G401 (cell line): Measurements from ENCODE around the gene ANKRD1. TPM values are rescaled to one million over a fixed set of nuclear protein-coding genes. Genes with fewer than 3 reads are reported as not detected.

ENCODE experiments used
- DNase-seq: peaks from one replicate; pipeline ENCODE4 v3.0.0-alpha.2; 2015; ENCODE audit warnings: low spot score
- in situ Hi-C: cut with HindIII; loops from 2 replicates; pipeline ENCODE4 v1.10.0; 2016; ENCODE audit warnings: low sequenced_read_pairs, mixed read lengths
- total RNA-seq: library from RNA; depleted of rRNA; stranded (reverse); fragments of >200 nt; shearing (Covaris generic); gene quantifications from 2 replicates; pipeline ENCODE4 v1.2.3, GENCODE V29; 2014

Gene ANKRD1
- total RNA-seq, 1 experiment from 2014 or later: 2.3 TPM

DNA sequence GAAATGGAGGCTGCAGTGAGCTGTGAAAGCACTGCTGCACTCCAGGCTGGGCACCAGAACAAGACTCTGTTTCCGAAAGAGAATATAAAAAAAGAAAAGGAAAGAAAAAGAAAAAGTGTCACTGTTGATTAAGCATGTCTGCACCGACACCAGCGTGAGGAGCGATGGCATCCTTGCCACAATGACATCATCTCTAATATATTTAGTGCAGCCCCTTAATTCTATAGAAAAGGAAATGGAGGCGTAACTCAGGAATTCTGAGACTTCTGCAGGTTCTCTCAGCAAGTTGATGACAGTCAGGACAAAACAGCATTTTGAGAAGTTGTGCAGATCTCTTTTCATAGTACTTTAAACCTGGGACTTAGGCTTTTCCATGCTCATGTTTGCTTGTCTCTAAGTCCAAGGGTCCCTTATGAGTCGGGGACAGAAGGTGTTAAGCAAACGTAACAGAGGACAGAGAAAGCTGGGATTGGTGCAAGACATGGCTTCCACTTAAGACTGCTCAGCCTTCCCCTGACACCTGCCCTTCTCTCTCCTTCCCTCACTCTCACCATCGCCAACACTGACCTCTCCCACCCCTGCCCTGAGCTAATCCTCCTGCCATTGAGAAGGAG, 16.9 kb upstream of the ANKRD1 start:
- in situ Hi-C loops: no loop called here
- DNase-seq: no peak

DNA sequence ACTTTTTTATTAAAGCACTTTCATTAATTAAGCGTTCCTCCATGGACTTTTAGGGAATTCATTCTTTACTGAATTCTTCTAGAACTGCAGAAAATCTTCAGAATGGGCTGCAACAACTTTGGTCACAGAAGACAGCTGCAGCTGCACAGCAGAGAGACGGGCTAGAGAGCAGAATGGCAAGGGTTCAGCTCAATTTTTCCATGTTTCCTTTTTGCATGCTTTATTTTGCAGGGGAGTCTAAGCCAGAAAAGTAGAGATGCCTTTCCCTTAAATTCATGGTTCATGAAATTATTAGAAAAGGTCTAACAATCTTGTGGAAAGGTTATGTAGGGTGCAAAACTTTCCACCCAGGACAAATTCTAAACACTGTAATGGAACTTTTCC, 15.4 kb upstream of the ANKRD1 start:
- in situ Hi-C loops: no loop called here
- no peak for DNase-seq

DNA sequence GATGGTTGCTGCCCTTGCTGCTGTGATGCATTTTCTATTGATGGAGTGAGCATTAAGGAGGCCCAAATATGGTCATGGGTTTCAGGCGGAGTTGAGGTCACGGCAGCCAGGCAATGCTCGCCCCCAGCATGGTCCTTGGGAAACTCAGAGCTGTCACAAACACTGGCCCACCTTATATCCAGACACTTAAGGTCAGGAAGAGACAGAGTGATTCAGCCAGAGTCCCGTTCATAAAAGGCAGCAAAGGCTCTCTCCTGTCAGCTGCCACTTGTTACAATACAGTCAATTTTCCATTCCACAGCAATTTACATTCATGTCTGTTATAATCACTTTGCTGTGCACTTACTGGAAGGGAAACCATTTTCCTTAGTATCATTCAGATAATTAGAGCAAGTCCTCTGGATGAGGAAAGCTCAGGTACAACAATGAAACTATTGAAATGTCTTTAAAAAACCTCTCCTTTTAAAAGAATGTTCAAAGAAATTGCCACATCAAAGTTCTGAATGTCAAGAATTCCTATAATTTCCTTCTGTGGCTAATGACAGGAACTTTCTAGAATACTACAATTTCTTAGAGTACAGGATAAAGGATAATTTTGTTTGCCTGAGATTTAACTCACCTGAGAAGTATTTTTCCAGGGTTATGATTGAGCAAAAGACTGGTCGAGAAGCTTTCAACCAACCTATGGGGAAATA, 14.8 kb upstream of the ANKRD1 start:
- DNase-seq: no peak
- in situ Hi-C loops: no loop called here

DNA sequence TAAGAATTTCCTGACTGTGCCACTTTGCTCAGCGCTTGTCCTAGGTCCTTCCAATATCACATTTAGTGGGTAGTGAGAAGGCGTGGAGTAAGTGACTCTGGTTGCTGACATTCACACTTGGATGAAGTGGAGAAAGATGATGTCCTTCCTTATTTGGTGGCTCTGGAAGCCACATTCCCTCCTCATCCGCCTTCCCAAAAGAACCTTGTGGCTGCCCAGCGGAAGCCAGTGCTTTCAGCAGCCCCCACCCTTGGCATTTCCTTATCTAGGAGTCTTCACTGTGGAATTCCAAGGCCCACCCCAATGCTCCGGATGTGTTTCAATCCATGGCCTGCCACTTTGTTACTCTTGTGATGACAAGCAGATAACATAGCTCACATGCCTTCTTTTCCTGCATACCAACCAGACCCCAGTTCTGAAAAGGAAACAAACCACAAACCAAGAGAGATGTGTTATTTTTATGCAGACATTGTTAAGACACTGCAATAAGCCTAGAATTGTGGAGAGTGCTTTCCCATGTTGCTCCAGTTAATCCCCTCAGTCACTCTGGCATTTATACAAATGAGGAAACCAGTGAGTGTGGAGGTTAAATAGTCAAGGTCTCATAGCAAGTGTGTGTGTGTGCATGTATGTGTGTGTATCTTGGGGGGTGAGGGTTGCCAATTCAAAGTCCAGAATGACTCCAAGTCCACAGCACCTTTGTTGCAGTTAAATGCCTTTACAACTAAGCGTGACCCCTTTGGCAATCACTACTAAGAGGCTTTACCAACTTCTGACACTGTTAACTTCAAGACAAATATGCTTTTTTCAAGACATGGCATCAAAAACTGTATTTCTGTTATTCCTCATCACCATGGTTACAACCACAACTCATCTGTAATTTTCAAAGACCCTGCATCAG, 10.3 kb upstream of the ANKRD1 start:
- in situ Hi-C loops: no loop called here
- no peak for DNase-seq

DNA sequence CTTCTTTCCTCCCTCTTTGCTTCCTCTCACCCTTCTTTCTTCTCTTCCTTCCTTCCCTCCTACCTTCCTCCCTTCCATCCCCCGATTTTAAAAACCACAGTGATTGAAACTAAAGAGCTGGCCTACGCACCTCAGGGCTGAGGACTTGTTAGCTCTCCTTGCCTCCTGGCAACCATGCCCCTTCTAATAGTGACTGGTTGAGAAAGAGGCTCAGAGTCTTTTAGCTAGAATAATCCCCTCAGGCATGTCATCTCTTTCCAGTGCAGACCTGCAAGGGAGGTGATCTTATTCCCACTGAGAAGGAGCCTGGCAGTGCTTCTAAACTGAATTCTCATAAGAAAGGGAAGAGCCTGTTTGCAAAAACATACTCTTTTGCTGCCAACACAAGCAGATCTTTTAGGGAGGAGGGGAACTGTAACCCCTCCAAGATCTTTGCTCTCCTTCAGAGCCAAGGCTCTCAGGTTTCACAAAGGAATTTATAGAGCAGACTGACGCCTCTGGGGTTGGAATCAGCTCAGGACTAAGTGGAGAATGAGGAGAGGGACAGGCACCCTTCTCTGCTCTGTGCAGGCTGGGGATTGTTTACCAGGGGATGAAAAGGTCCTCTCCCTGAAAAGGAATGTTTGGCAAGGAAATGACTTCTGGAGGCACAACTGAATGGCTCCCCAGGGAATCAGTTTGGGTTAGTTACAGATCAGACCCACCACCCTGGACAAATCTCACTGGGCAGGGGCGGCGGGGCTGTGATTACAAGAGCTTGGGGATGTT, 9.4 kb upstream of the ANKRD1 start:
- no peak for DNase-seq
- in situ Hi-C loops: no loop called here

DNA sequence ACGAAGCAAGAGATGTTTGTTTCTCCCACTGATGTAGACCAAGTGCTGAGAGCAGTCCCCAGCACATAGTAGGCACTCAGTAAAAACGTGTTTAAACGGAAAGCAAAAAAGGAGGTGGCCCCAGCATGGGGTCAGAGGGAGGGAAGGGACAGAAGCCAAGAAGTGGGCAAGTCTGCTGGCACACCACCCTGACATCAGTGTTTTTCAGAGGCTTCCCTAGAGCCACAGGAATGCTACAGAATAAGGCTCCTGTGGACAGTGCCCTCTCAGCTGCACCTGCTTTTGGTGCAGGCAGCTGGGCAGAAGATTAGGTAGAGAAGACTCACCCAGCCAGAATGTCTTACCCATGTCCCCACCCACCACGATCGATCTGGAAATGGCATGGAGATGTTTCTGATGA, 8.3 kb upstream of the ANKRD1 start:
- in situ Hi-C loops: no loop called here
- DNase-seq: no peak

DNA sequence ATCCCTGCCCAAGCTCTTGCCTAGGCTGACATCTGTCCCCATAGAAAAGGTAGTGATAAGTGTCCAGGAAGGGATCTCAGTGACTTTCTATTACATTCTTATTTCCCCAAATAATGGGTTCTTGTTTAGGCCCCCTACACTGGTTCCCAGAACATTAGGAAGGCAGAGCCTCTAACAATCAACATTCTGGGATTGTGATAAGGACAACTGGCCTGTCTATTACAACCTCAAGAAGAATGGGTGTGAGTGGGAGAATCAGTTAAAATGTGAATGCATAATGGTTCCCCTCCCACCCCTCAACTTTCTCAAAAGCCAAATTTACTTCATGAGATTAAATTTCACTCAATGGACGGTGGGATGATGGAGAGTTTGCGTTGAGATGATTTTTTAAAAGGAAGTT, 6.4 kb upstream of the ANKRD1 start:
- in situ Hi-C loops: no loop called here
- DNase-seq: no peak

DNA sequence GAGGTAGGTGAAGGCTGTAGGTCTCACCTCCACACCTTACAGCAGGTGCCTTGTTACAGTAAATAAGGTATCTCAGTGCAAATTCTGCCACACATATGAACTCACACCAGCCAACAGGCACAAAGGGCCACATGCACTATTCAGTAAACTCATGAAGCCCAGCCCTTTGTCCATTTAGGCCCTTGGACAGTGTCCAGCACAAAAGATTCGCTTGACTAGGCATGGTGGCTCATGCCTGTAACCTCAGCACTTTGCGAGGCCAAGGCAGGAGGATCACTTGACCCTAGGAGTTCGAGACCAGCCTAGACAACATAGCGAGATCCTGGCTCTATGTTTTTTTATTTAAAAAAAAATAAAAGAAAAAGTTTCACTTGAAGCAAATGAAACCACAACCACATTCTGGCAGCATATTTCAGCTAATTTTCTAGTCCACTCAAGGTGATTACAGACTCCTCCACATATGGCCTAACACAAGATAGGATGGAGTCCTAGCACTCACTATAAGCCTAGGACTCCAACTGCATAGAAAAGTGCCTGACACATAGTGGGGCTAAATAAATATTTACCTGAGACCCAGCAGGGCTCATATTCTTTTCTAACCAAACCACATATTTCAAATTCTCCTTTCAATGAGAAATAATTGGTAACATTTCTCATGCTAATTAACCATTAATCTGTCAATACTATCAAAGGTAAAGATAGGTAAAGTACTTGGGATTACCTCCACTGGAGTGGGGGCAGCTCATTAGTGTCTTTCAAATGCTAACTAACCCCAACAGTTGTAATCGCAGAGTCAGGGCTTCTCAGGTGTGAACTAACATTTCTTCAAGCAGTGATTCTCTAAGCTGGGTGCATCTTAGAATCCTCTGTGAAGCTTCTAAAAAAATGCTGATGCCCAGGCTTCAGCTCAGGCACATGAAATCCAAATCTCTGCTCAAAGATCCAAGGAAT, 4.5 kb upstream of the ANKRD1 start:
- no peak for DNase-seq
- in situ Hi-C loops: no loop called here

DNA sequence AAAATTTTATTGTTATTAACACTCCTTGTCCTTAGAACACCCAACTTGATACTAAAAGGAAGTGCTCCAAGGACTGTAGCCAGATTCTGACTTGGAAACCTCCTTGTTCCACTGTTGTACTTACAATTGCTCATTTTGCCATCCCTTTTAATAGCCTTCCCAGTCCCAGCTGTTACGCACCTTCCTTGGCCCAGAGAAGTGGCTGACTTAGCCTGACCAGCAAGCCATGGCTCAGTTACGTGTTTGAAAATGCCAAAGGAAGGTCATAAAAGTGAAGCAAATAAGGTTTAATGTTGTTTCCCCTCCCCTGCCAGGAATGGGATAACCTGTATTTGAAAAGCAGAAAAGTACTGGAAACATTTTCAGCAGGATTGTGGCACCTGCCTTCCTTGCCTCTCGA, 3.7 kb upstream of the ANKRD1 start:
- in situ Hi-C loops: no loop called here

DNA sequence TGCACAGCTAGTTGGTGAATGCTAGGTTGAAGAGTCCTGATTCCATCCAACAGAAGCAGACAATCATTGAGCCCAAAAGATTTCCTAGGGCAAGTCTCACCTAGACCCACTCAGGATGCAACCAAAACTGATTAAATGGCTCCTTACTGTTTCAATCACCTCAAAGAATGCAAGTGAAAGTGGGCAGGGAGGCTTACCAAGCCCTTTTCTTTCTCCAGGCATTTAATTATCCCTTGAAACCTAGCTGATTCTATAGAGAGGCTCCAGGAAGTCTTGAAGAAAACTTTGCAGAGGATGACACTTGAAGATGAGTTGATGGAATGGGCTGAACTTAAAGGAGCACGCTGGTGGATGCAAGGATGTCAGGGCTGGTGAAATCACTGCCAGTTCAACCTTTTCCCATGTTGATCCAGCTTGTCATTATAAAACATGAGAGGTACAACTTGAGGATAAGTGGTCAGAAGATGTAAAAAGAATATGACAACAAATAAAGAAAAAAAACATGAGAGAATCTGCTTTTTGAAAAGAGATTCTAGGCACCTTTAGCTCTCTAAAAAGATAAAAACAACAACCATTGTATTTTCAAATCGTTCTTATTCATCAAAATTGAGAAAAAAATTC, 2.3 kb upstream of the ANKRD1 start:
- in situ Hi-C loops: no loop called here
- no peak for DNase-seq

More for the DNA sequence above, 3.7 kb upstream of the ANKRD1 start:
- DNase-seq: no peak

DNA sequence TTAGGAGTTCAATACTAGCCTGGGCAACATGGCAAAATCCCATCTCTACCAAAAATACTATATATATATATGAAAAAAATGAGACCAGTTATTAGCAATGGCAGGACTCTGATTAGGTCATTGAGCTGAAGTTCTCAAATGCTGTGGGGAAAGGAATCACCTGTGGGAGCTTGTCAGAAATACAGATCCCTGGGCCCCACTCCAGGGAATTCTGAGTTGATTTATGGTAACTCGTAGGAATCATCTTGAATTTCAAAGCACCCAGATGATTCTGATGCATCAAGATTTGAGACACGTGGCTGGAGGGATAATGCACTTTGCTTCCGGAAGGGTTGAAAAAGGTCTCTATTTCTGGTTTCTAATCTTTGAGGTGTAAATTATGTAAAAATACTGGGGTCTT, 1.0 kb upstream of the ANKRD1 start:
- in situ Hi-C loops: no loop called here

DNA sequence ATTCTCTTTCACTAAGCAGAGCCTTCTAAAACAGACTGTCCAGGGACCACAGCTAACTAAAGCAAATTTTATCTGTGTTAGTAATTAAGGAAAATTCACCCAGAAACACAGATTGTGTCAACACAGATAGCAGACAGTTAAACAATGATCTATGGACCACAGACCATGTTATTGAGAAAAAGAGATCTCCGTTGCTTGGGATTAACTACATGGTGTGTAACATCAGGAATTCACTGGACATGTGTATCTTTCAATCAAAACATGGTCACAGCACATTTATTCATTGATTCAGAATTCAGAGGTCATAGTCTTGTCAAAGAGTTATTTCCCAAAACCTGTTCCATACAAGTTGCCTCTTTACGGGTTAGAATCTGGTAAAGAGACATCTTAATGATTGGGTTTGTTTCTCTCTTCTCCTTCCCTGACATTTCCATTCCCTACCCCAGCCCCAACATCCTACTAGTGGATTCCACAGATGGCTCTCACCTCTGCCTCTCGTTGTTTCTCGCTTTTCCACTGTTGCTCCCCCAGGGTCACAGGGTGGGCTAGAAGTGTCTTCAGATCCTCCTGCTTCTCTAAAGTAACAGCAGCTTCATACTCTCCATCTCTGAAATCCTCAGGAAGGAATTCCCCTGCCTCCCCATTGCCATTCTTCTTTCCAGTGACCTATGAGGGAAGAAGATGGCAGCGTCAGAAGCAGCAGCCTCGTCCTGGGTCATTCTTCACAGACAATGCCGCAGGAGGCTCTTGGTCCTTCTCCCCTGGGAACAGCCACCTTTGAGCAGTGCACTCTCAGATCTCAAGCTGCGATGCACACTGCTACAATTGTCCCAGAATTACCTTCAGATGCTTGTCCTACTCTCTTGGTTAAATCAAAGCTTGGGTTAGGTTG, 958 bp downstream of the ANKRD1 start:
- DNase-seq: no peak
- in situ Hi-C loops: no loop called here

More for the DNA sequence above, 1.0 kb upstream of the ANKRD1 start:
- no peak for DNase-seq

DNA sequence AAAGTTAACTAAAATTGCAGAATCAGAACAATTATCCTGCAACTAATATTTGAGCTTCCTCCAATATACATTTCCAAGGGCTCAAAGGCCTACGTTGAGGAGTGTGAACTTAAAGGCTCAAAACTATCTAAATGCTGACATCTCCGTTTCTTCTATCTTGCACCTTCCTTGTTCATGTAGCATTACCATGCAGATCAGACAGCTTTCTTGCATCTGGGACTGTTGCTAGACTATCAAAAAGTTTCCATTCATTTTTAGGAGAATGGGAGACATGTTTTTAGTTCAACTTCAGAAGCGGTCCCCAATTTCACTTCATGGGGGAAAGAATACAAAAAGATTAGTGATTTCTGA, 2.9 kb downstream of the ANKRD1 start:
- DNase-seq: no peak
- in situ Hi-C loops: no loop called here

DNA sequence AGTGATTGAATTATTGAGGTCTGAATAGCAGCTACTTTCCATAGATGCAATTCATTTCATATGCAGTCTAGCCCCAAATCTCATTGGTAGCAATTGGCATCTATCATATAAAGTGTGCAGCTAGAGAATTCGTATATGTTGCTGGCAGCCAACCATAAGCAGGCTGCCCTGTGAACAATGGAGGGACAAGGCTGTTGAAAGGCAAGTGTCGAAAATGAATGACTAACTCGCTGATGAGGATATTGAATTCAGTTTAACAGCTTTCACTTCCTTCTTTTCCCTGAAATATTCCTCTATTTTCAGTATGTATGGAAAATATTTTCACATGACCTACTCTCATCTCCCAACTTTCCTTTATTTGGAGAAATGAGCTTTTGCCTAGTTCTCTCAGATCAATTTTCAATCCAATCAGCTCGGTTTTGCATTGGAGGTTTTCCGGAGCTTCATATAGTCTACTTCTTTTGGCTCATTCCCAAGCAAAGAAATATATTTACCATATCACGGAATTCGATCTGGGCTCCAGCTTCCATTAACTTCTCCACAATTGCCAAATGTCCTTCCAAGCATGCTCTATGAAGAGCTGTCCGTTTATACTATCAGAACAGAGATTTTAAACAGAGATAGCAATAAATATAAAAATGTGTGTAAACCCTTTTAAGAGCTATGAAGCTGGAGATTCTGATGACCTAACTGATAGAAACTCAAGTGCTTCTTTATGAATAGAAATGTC, 3.5 kb downstream of the ANKRD1 start:
- in situ Hi-C loops: no loop called here
- DNase-seq: no peak

DNA sequence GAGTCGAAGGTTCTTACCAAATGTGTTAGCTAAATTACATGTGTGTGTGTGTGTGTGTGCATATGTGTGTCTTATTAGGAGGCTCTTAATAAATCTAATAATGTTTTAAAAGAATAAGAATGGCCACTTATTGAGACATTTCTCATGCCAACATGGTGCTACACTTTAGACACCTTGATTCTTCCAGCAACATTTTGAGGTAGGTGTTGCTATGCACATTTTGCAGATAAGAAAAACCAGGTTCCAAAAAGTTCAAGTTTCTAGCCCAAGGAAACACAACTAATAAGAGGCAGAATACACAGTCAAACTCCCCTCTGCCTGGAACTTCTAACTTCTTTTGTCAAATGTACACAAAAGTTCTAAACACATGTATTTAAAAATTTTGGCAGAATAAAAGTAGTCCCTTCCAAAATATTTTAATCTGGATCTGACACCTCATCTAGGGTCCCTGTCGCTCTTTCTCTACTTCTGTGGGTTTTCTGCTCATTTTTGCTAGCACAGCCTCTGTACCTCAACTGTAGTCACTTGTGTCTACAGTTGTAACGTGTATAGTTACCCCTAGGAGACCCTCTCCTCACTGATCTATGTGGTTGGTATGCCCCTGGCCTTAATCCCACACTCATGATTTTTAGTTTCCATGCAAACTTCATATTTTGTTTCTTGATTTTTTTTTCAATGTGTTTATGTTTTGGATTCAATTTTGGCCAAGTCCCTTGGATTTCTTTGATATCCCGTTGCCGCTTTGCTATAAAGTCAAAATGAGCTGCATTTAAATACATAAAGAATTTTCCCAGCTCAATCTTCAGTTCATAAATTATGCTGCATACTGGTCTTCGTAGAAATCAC, 4.3 kb downstream of the ANKRD1 start:
- in situ Hi-C loops: no loop called here

DNA sequence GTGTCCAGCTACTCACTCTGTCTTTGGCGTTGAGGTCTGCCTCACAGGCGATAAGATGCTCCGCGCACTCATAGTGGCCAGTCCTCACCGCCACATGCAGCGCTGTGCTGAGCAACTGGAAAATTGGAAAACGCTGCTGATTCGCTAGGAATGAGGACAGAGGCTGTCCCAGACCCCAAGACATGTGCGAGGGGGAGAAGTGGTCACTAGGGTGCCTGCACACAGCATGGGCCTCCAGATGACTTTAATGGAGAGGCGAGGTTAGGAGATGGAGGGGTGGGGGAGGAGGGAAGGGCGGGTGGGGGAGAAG, 5.2 kb downstream of the ANKRD1 start:
- DNase-seq: no peak
- in situ Hi-C loops: no loop called here

More for the DNA sequence above, 4.3 kb downstream of the ANKRD1 start:
- DNase-seq: no peak
